Loucy (cell line): ENCODE results near the gene RCAN2.

ENCODE experiments used
- EZH2phosphoT487 ChIP-seq: fragments of 200-600 bp; IDR thresholded peaks from 2 replicates; pipeline ENCODE4 v1.6.1; 2018; ENCODE audit warnings: antibody characterized with exemption, mild to moderate bottlenecking, moderate library complexity, borderline replicate concordance
- TF ChIP-seq, protein P1 (sequence below): fragments of 200-600 bp; sonication (generic); conservative IDR thresholded peaks from 2 replicates; pipeline ENCODE4 v1.5.1; 2014; ENCODE audit warnings: mild to moderate bottlenecking, antibody characterized with exemption, low read length

- no peak for TF ChIP-seq EZH2phosphoT487
- TF ChIP-seq, protein P1, sequence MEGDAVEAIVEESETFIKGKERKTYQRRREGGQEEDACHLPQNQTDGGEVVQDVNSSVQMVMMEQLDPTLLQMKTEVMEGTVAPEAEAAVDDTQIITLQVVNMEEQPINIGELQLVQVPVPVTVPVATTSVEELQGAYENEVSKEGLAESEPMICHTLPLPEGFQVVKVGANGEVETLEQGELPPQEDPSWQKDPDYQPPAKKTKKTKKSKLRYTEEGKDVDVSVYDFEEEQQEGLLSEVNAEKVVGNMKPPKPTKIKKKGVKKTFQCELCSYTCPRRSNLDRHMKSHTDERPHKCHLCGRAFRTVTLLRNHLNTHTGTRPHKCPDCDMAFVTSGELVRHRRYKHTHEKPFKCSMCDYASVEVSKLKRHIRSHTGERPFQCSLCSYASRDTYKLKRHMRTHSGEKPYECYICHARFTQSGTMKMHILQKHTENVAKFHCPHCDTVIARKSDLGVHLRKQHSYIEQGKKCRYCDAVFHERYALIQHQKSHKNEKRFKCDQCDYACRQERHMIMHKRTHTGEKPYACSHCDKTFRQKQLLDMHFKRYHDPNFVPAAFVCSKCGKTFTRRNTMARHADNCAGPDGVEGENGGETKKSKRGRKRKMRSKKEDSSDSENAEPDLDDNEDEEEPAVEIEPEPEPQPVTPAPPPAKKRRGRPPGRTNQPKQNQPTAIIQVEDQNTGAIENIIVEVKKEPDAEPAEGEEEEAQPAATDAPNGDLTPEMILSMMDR = no peak
These were observed 20.1 kb upstream of the RCAN2 start for GRCh38 chr6:46511320-46511719.
